ENCODE results near the gene C3.
"Not testable (repeated sequence)": the region's sequence is repeated elsewhere in the genome, so short reads cannot be mapped to it uniquely, and the experiment has no call there.

C3 gene

DNA sequence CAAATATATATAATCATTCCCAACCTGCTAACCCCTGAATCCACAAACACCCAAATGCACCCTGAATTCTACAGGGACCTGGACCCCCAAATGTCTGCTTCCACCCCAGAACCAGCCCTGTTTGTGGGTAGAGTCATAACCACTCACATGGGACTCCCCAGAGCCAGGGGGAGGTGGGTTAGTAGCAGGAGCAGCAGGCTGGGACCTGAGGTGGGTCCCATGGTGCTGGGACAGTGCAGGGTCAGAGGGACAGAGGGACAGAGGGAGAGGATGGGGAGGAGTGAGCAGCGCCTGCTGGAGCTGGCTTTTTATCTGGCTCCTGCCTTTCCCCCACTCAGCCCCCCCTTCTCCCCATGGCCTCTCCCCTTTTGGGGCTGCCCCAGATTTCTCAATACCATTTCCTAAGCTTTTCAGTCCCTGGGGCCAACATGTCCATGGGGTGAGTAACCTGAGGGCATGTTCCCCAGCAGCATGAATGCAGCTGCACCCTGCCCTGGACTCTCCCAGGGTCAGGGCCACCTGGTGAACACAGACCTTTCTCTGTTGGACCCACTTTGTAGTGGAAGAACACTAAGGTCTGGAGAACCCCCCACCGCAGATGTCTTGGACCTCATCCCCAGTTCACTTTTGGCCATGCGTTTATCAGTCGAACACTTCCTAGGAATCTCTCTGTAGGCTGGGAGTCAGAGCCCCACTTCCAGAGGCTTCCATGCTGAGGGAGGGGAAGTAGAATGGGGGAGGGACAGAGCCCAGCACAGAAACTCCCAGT is at the start of gene C3:
Gene C3, minus strand, starts transcription at position 282 of the 769 bp plus-strand sequence. Its CDS starts 61 bp downstream, at position 221.
- no peak for DNase-seq (ENCODE audit: low spot score)

DNA sequence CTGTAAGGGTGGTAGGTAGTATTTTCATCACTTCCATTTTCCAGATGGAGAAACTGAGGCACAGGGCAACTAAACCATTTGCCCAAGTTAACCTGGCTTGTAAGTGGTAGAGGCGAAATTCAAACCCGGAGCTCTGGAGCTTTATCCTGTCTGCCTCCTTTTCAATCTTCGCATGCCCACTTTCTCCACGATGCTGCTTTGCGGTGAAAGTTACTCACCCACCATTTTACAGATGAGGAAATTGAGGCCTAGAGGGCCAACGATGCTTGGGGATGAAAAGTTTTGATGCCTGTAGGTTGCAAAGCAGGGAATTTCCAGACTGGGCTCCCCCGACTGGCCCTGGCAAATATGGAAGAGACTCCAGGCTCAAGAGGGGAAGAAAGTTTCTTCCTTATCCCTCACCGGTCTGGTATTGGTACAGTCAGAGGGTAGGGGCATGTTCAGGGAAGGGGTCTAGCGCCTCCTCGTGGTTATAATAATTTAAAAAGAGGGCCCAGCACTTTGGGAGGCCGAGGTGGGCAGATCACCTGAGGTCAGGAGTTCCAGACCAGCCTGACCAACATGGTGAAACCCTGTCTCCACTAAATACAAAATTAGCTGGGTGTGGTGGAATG is 48.7 kb upstream of the C3 start:
- DNase-seq (ENCODE audit: low spot score) = peak; percentile 27

DNA sequence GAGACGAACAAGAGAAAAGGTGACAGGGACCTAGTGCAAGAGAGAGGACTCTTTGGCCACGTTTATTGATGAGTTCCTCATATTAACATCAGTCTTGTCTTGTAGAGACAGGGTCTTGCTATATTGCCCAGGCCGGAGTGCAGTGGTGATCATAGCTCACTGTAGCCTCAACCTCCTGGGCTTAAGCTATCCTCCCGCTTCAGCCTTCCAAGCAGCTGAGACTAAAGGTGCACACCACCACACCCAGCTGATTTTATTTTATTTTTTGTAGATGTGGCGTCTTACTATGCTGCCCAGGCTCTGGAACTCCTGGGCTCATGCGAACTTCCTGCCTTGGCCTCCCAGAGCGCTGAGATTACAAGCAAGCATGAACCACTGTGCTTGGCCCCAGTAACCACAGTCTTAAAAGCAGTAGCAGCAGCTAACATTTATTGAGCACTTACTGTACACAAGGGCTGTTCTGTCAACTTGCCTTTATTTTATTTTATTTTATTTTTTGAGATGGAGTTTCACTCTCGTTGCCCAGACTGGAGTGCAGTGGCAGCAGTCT is 47.9 kb upstream of the C3 start:
- DNase-seq (ENCODE audit: low spot score) = no peak

DNA sequence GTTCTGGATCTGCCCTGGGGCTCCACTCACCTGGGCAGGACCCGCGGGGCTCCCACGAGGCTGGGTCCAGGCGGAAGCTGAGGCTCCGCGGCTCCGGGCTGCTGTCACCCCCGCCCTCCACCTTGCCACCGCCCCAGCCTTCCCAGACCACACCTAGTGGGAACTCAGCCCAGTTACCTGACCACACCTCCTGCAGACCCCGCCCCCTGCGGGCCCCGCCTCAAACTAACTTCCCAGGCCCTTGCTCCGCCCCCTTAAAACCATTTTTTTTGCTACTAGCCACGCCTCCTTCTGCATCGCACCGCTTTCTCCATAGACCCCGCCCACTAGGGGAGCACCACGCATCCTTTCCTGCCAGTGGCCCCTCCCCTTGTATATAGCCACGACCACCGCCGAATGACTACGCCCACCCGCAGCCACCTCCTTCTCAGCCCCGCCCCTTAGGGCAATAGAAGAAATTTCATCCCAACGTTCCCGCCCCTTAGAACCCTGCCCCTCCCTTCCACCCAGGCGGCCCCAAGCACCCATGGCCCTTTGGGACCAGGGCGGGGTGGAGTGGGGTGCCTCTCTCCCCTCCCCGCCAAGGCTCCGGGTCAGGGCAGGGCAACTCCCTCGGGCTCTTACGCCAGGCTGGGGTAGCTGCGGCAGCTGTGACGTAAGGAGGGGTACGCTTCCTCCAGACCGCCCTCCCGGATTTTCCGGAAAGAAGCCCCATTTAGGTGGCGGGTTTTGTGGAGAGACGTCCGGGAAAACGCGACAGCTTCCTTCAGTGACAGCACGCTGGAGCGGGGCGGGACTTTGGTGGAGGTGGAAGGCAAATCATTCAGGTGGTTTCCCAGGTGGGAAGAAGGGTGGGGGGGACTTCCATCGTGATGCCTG is 47.1 kb upstream of the C3 start, which contains the start of gene SH2D3A:
Gene SH2D3A, minus strand, starts transcription at position 79 of the 879 bp plus-strand sequence. CDS start 3,687 bp downstream, outside the sequence.
- peak; percentile 97 for DNase-seq (ENCODE audit: low spot score)

DNA sequence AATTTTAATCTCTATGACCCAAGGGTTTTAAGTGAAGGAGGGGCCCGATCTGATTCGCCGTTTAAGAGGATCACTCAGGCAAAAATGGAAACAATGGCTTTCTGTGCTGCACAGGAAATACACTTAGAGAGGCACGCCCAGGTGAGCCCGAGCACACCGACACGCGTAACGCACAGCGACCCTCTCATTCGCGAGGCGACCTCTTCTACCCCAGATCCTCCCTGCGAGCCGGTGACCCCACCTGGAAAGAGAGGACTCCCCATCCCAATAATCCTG is 46.6 kb upstream of the C3 start:
- DNase-seq (ENCODE audit: low spot score) = peak; percentile 71

DNA sequence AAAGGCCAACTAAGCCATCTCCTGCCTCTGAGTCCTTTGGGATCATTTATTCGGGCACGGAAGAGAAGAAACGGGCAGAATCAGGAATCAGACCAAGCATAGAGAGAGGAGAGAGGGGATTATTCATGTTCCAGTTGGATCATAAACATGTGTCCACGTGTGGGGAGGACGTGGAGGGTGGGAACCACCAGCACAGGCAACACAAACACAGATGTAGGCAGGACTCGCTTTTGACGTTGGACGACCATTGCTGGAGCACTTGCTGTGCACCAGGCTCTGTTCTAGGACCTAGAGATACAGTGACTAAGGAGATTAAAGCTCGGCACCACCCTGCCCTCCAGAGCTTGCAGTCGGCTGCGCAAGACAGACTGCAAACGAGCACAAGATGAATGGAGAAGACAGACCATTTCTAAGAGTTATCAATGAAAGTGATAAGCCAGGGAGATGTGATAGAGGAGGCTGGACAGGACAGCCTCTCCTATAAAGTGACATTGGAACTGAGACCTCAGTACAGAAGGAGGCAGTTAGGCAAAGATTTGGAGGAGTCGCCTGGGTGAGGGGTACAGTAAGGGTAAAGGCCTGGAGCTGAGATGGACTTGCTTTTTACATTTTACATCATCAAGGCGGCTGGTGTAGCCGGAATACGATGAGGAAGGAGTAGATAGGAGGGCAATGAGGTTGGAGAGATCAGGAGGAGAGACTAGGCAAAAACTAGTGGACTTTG is 46.1 kb upstream of the C3 start:
- no peak for DNase-seq (ENCODE audit: low spot score)

DNA sequence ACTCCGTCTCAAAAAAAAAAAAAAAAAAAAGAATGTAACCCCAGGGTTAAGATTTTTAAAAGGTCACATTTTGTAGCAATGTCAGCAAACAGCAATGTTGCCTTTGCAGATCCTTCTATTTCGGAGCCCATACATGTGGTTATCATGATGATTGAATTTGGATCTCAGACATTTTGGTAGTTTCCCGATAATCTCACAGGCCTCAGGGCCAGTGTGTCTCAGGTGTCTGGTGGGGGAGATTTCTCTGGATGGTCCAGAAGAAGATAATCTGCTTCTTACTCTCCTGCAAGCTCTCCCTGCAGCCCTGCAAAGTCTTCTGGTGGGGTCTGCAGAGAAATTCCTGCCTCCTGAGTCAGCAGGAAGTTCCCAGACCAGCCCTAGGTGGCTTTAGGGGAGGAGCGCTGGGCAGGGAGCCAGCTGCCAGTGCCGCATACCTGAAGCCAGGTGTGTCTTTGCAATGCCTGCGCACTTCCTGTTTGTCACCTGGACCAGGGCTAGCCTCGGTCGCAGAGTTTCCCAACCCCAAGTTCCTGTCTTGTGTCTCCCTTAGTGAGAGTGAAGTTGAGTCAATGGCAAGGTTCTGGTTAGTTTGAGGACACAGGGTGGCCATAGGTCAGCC is 45.4 kb upstream of the C3 start:
- no peak for DNase-seq (ENCODE audit: low spot score)

DNA sequence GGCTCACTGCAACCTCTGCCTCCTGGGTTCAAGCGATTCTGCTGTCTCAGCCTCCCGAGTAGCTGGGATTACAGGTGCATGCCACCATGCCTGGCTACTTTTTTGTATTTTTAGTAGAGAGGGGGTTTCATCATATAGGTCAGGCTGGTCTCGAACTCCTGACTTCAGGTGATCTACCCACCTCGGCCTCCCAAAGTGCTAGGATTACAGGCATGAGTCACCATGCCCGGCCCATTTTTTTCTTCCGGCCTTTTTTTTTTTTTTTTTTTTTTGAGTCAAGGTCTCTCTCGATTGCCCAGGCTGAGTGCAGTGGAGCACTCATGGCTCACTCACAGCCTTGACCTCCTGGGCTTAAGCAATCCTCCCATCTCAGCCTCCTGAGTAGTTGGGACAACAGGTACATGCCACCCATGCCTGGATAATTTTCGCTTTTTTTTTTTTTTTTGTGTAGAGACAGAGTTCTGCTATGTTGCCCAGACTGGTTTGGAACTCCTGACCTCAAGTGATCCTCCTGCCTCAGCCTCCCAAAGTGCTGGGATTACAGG is 41.9 kb upstream of the C3 start:
- DNase-seq (ENCODE audit: low spot score) = not testable (repeated sequence)

DNA sequence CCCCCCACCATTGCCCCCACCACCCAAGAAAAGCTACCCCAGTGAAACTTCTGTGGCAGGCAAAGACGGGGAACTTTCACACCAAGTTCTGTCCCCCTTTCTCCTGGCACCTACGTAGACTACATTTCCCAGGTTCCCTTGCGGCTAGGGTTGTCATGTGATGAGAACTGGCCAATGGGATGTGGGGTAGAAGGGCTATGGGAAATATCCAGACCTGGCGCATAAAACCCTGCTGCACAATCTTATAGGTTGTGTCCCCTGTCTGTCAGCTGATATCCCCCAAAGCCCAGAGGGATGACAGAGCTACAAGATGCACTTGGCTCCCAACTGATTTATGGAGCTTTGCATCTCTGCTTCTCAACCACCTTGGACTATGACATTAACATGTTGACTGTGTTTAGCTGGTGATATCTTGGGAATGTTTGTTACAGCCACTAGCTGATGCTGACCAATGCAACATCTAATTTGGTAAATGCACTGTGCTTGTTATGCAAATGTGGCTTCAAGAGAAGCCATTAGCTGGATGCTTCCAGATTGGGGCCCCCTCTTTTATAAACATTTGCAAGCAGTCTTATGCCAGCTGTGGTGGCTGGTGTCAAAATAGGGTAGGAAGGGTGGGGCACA is 40.7 kb upstream of the C3 start:
- DNase-seq (ENCODE audit: low spot score) = no peak

DNA sequence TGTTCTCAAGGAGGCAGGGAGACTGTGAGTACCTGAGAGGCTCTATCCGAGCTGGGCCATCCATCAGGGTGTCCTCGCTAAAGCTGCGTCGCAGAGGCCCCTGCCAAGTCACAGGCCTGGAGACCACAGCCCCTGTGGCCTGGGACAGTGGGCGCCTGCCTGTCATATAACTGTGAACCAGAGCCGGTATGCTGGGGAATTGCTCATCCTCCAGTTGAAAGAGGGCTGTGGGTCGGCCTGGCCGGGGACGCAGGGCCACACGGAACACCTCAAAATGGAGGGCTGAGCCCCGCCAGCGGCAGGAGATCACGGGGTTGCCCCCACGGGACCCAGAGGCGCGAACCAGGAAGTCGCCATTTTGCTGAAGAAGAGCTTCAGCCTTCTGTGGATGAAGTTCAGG is 40.2 kb upstream of the C3 start:
- DNase-seq (ENCODE audit: low spot score) = no peak

DNA sequence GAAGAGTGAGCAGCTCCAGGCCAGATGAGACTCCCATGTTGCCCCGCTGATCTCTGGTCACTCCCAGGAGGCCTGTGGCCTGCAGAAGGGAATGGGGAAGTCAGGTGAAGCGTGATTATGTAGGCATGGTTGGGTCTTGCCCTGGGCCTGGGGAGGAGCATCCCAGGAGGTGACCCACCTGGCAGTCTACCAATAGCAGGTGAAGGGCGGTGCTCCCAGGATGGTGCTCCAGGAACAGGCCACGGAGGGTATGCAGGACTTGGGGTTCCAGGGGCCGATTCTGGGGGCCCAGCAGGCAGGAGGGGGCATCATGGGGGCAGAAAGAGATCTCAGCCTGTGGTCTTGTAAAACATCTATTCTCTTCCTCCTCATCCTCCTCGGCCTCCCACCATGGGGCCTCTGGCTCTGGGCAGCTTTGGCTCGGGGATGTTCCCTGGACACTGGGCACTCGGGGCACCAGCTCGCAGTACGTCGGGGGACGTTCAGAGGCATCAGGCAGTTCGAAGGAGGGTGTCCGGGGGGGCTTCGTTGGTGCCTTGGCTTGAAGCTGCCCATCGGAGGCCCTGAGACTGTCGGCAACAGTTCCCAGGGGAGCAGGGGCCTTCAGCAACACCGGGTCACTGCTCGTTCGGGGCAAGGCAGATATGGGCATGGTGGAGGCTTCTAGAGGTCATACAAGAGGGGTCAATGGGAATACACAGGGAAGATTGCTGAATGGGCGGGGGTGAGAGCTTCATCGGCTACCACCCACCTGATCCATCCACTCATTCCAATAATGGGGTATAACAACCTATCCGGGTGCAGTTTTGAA is 34.4 kb upstream of the C3 start:
- no peak for DNase-seq (ENCODE audit: low spot score)

DNA sequence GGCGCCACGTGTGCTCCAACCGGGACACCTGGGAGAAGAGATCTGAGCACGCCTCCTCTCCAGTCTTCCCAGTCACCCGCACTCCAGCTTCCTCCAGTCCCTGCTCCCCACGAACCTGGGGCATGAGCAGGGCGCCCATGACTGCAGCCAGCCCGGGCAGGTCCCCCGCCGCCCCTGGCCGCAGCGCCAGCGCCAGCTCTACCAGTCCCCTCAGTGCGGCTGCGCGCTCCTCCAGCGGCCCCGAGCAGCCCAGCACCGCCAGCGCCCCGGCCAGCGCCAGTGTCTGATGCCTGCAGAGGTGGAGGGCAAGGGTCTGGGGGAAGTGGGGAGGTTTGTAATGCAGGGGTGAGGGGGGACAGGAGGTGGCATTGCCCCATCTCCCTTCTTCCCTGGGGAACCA is 33.7 kb upstream of the C3 start:
- DNase-seq (ENCODE audit: low spot score) = no peak

DNA sequence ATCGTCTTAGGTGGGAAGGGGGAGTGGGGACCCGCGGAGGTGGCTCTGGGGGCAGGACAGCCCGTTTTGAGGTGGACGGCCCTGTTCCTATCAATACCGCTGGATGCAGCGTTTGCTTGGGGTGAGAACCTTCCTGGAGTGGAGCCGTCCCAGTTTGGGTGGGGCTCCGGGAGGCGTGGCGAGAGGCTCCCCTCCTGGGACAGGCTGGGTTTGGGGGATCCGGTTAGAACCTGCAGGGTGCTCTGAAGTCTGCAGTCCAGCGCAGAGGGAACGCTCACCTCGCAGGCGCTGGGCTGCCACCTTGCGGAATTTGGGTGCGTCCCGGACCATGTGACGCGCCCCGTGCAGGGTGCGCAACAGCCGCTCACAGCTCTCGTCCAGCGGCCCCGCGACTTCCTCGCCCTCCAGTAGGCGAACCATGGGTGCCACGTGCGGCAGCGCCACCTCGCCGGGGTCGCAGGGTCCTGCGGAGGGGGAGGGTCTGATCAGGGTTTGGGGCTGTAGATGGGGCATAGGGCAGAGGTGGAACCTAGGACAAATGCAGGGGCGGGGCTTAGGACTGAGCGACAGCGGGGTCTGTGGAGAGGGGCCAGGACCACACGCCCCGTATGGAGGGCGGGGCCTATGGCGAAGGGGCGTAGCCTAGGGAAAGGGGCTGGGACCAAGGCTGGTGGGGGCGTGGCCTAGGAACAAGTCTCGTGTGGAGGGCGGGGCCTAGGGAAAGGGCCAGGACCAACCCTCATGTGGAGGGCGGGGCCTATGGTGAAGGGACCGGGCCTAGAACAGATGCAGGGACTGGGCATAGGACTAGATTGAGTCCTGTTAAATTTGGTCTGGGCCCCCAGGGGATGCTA is 33.0 kb upstream of the C3 start:
- DNase-seq (ENCODE audit: low spot score) = peak; percentile 72

DNA sequence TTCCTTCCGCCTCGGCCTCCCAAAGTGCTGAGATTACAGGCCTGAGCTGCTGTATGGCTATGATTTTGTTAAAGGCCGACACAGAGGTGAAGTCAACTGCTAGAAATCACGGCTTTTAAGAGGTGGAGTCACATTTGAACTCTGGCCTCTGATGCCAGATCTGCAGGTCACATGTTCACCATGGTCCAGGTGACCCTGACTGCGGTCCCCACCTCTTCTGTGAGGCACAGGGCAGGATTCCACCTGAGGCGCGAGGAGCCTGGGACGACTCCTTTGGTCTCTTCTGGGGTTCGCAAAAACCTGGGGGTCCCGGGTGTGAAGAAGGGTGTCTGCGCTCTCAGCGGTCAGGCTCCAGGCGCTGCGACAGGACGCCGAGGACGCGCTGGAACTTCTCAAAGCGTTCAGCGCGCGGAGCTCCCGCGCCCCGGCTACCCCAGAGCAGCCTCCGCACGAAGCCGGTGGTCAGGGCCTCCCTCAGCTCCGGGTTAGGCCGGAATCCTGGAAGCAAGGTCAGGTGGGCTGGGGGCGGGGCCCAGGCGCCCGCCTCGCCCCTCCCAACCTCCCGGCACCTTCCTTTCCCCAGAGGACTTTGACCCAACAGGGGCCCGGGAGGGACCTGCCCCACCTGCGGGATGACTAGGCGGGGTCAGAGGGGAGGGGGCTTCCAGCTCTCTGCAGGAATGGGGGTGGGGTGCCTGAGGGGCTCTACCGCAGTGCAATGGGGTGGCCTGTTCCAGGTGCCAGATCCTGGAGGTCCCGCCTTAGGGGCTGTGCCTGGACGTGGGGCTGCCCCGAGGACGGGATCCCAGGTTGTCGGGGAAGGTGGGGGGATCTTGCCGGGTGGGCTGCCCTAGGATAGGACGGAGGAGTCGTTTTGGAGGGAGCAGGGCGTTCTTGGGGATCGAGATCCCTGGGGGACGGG is 32.1 kb upstream of the C3 start:
- no peak for DNase-seq (ENCODE audit: low spot score)

DNA sequence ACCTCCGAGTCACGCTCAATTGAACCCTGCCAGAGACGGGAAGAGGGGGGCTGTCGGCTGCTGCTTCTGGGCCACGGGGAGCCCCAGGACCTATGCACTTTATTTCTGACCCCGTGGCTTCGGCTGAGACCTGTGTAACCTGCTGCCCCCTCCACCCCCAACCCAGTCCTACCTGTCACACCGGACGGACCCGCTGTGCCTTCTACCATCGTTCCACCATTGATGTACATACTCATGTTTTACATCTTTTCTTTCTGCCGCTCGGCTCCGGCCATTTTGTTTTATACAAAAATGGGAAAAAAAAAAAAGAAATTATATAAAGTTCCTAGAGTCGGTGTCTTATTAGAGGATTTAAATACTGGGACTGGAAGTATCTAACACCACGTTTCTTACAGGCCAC is 30.7 kb upstream of the C3 start:
- no peak for DNase-seq (ENCODE audit: low spot score)

DNA sequence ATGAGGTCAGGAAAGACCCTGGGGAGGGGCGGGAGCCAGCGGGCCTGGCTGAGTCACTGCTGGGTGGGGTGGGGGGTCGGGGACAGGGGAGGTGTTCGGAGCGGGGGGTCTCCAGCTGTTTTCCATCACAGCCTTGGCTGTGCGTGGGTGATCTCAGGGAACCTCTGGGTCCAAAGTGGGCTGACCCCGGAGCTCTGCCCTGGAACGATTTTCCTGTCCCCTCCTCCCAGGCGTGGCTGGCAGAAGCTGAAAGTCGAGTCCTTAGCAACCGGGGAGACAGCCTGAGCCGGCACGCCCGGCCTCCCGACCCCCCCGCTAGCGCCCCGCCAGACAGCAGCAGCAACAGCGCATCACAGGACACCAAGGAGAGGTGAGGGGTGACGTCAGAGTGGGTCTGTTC is 29.6 kb upstream of the C3 start:
- no peak for DNase-seq (ENCODE audit: low spot score)

DNA sequence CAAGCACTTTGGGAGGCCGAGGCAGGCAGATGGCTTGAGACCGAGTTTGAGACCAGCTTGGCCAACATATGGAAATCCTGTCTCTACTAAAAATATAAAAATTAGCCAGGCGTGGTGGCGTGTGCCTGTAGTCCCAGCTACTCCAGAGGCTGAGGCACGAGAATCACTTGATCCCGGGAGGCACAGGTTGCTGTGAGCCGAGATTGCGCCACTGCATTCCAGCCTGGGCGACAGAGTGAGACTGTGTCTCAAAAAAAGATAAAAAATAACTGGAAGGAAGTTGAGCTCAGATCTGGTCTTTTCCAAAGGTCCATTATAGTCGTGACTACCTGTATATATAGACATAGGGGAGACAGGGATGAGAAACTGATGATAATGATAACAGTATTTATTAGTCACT is 28.1 kb upstream of the C3 start:
- DNase-seq (ENCODE audit: low spot score) = not testable (repeated sequence)

DNA sequence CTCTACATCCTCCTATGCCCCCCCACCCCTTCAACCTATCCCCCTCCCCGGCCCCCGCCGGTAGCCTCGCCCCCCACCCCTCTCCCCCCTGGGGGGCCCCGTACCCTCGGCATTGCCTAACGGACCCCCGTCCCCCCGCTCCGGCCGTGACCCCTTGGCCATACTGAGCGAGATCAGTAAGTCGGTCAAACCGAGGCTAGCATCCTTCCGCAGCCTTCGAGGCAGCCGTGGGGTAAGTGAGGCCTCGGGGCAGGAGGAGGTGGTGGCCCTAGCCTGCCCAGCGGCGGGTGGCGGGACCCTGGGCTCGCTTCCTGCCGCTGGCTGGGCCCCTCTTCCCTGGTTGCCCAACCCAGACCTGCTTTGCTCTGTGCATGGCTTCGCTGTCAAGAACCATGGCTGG is 25.5 kb upstream of the C3 start:
- no peak for DNase-seq (ENCODE audit: low spot score)
